ENCODE measurements around the gene PPCDC. TPM values are rescaled to one million over a fixed set of nuclear protein-coding genes. Genes with fewer than 3 reads are reported as not detected.

Gene PPCDC
- total and polyA plus RNA-seq, 2 donors (not counting 1 experiment from before 2014, with no cell fraction given), result 6.3 to 8.0 TPM

GRCh38 chr15:75025548-75026260 is 2.3 kb downstream of the PPCDC start:
- no peak for DNase-seq (ENCODE audit: low read depth in 2 of 2)
- H3K9ac ChIP-seq (ENCODE audit: insufficient read depth, low read length), result no peak overlapping the region

GRCh38 chr15:75027551-75027950 is 4.2 kb downstream of the PPCDC start:
- Histone ChIP-seq H4K20me1 (ENCODE audit: control insufficient read depth, extremely low read depth, insufficient read depth, low read length) (no peaks in the 10 kb centered on the region), H3K27ac (ENCODE audit: insufficient read depth, low read length) (no peak overlapping the region), H3K4me3 (replicated peaks in 1 of 4; ENCODE audit: control extremely low read depth in 1 of 4, insufficient read depth in 1 of 4, low read depth in 3 of 4, low read length in 4 of 4) (no peak overlapping the region)

More at GRCh38 chr15:75025548-75026260, 2.3 kb downstream of the PPCDC start:
- Histone ChIP-seq H3K36me3 (ENCODE audit: control insufficient read depth, insufficient read depth, low read length) (peaks cover 3% of the 10 kb centered on the region), H3K4me3 (replicated peaks in 1 of 4; ENCODE audit: control extremely low read depth in 1 of 4, insufficient read depth in 1 of 4, low read depth in 3 of 4, low read length in 4 of 4) (no peak overlapping the region), H3K4me1 (ENCODE audit: control insufficient read depth, extremely low read depth, insufficient read depth, low read length) (peaks cover 11% of the 10 kb centered on the region), H3K79me2 (ENCODE audit: control insufficient read depth, insufficient read depth, low read length) (peaks cover 8% of the 10 kb centered on the region), H3K9me3 (ENCODE audit: control insufficient read depth, insufficient read depth, low read depth, low read length) (no peaks in the 10 kb centered on the region), H3K27me3 (ENCODE audit: control insufficient read depth, insufficient read depth, low read length) (no peaks in the 10 kb centered on the region), H3K4me2 (ENCODE audit: extremely low read depth, insufficient read depth, low read length) (no peak overlapping the region), H3K27ac (ENCODE audit: insufficient read depth, low read length) (no peak overlapping the region), H2AFZ (ENCODE audit: low read length) (no peak overlapping the region), H4K20me1 (ENCODE audit: control insufficient read depth, extremely low read depth, insufficient read depth, low read length) (no peaks in the 10 kb centered on the region)
- no peak for TF ChIP-seq CTCF (conservative IDR thresholded peaks at IDR 0.05 in 1 of 2, IDR thresholded peaks at IDR 0.05 in 1 of 2; ENCODE audit: low read depth in 1 of 2, low read length in 2 of 2)
- no peak for TF ChIP-seq EZH2 (IDR thresholded peaks at IDR 0.05; ENCODE audit: low read length, missing control alignments)

GRCh38 chr15:75028991-75029377 is 5.6 kb downstream of the PPCDC start:
- no peak overlapping the region for H3K9ac ChIP-seq (ENCODE audit: insufficient read depth, low read length)
- peaks cover 4% of the 10 kb centered on the region for H3K79me2 ChIP-seq (ENCODE audit: control insufficient read depth, insufficient read depth, low read length)
- H2AFZ ChIP-seq (ENCODE audit: low read length), result no peak overlapping the region
- H3K27me3 ChIP-seq (ENCODE audit: control insufficient read depth, insufficient read depth, low read length), result no peaks in the 10 kb centered on the region
- no peak overlapping the region for H3K4me3 ChIP-seq (replicated peaks in 1 of 4; ENCODE audit: control extremely low read depth in 1 of 4, insufficient read depth in 1 of 4, low read depth in 3 of 4, low read length in 4 of 4)
- peaks cover 11% of the 10 kb centered on the region for H3K4me1 ChIP-seq (ENCODE audit: control insufficient read depth, extremely low read depth, insufficient read depth, low read length)
- no peak for DNase-seq (ENCODE audit: low read depth in 2 of 2)
- no peaks in the 10 kb centered on the region for H3K9me3 ChIP-seq (ENCODE audit: control insufficient read depth, insufficient read depth, low read depth, low read length)
- no peak overlapping the region for H3K4me2 ChIP-seq (ENCODE audit: extremely low read depth, insufficient read depth, low read length)
- peaks cover 3% of the 10 kb centered on the region for H3K36me3 ChIP-seq (ENCODE audit: control insufficient read depth, insufficient read depth, low read length)
- H4K20me1 ChIP-seq (ENCODE audit: control insufficient read depth, extremely low read depth, insufficient read depth, low read length), result no peaks in the 10 kb centered on the region
- TF ChIP-seq EZH2 (IDR thresholded peaks at IDR 0.05; ENCODE audit: low read length, missing control alignments) (no peak), CTCF (conservative IDR thresholded peaks at IDR 0.05 in 1 of 2, IDR thresholded peaks at IDR 0.05 in 1 of 2; ENCODE audit: low read depth in 1 of 2, low read length in 2 of 2) (no peak)
- no peak overlapping the region for H3K27ac ChIP-seq (ENCODE audit: insufficient read depth, low read length)

More at GRCh38 chr15:75027551-75027950, 4.2 kb downstream of the PPCDC start:
- no peak overlapping the region for H3K4me2 ChIP-seq (ENCODE audit: extremely low read depth, insufficient read depth, low read length)
- H3K9ac ChIP-seq (ENCODE audit: insufficient read depth, low read length), result no peak overlapping the region
- DNase-seq (ENCODE audit: low read depth in 2 of 2), result no peak
- no peaks in the 10 kb centered on the region for H3K9me3 ChIP-seq (ENCODE audit: control insufficient read depth, insufficient read depth, low read depth, low read length)
- H3K27me3 ChIP-seq (ENCODE audit: control insufficient read depth, insufficient read depth, low read length), result no peaks in the 10 kb centered on the region
- H3K4me1 ChIP-seq (ENCODE audit: control insufficient read depth, extremely low read depth, insufficient read depth, low read length), result peaks cover 11% of the 10 kb centered on the region
- peaks cover 3% of the 10 kb centered on the region for H3K36me3 ChIP-seq (ENCODE audit: control insufficient read depth, insufficient read depth, low read length)
- TF ChIP-seq EZH2 (IDR thresholded peaks at IDR 0.05; ENCODE audit: low read length, missing control alignments), result no peak
- TF ChIP-seq CTCF (conservative IDR thresholded peaks at IDR 0.05 in 1 of 2, IDR thresholded peaks at IDR 0.05 in 1 of 2; ENCODE audit: low read depth in 1 of 2, low read length in 2 of 2), result no peak
- H3K79me2 ChIP-seq (ENCODE audit: control insufficient read depth, insufficient read depth, low read length), result peaks cover 8% of the 10 kb centered on the region
- H2AFZ ChIP-seq (ENCODE audit: low read length), result no peak overlapping the region

Measured in fibroblast of lung (primary cell).